Thoracic aorta (tissue), 2 donors: ENCODE results near the gene KLRF2. TPM values are rescaled to one million over a fixed set of nuclear protein-coding genes. Genes with fewer than 3 reads are reported as not detected.

Experiments
- ATAC-seq: fragments of 150-250 bp; one replicate; pipeline ENCODE4 v1.8.0; 2017; ENCODE audit warnings: low read depth; ENCODE audit not compliant: insufficient number of reproducible peaks, low FRiP score
- DNase-seq: peaks from one replicate; pipeline ENCODE4 v3.0.0-alpha.2; 2020; ENCODE audit warnings: low spot score
- H3K27ac ChIP-seq, 2 donors: fragments of 200-600 bp; sonication (generic); 1 replicate in 1 of 2; 2 replicates in 1 of 2; pipeline ENCODE4 v1.5.1; 2016; ENCODE audit warnings: mild to moderate bottlenecking in 2 of 2, moderate library complexity in 2 of 2
- H3K27me3 ChIP-seq: fragments of 200-600 bp; sonication (generic); replicated peaks from 2 replicates; pipeline ENCODE4 v1.6.0; 2016; ENCODE audit warnings: mild to moderate bottlenecking; ENCODE audit not compliant: insufficient read depth
- H3K36me3 ChIP-seq: fragments of 200-600 bp; sonication (generic); one replicate; pipeline ENCODE4 v1.5.1; 2016
- H3K4me1 ChIP-seq, 2 donors: fragments of 200-600 bp; sonication (generic); 1 replicate in 1 of 2; 2 replicates in 1 of 2; pipeline versions ENCODE4 v1.5.1 to v1.6.0; 2016; ENCODE audit warnings: low read depth in 2 of 2, mild to moderate bottlenecking in 1 of 2; ENCODE audit not compliant: control insufficient read depth in 1 of 2
- H3K4me3 ChIP-seq: fragments of 200-600 bp; sonication (generic); 2 replicates; pipeline ENCODE4 v1.5.1; 2016; ENCODE audit warnings: mild to moderate bottlenecking
- H3K9me3 ChIP-seq: fragments of 200-600 bp; sonication (generic); 2 replicates; pipeline ENCODE4 v1.5.1; 2016
- total RNA-seq, 2 donors: library from RNA; depleted of rRNA; stranded (reverse); fragments of >200 nt; gene quantifications; one replicate each; pipeline versions ENCODE4 v1.1.0 to v1.2.3, GENCODE V29; 2016
- TF ChIP-seq, protein P1 (sequence below): fragments of 200-600 bp; sonication (generic); IDR thresholded peaks from one replicate; pipeline ENCODE4 v1.5.1; 2019; ENCODE audit warnings: antibody characterized with exemption

KLRF2 gene
- total RNA-seq, 2 donors from 2014 or later = not detected

DNA sequence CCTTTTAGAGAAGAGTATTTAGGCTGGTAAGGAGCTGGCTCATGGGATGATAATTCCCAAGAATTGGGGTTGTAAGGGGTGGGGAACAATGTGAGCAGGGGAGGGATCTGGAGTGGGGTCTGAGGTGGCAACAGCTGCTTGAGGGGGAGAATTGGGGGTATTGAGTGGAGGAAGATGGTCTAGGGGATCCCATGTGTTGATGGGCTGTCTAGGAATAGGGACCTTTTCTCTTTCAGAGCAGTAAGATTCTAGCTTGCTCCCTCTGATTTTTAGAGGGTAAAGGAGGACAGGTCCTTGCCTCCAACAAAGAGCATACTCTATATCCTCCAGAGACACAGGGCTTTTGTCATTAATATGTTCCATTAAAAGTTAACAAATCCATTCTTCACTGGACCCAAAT lies 28.4 kb downstream of the KLRF2 start:
- H3K36me3 ChIP-seq = no peaks in the 10 kb centered on the region
- TF ChIP-seq, protein P1, sequence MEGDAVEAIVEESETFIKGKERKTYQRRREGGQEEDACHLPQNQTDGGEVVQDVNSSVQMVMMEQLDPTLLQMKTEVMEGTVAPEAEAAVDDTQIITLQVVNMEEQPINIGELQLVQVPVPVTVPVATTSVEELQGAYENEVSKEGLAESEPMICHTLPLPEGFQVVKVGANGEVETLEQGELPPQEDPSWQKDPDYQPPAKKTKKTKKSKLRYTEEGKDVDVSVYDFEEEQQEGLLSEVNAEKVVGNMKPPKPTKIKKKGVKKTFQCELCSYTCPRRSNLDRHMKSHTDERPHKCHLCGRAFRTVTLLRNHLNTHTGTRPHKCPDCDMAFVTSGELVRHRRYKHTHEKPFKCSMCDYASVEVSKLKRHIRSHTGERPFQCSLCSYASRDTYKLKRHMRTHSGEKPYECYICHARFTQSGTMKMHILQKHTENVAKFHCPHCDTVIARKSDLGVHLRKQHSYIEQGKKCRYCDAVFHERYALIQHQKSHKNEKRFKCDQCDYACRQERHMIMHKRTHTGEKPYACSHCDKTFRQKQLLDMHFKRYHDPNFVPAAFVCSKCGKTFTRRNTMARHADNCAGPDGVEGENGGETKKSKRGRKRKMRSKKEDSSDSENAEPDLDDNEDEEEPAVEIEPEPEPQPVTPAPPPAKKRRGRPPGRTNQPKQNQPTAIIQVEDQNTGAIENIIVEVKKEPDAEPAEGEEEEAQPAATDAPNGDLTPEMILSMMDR = no peak
- no peaks in the 10 kb centered on the region for H3K27me3 ChIP-seq
- no peaks in the 10 kb centered on the region for H3K4me1 ChIP-seq
- no peak overlapping the region for H3K4me3 ChIP-seq
- ATAC-seq (no peak), DNase-seq (no peak)
- peaks cover 14% of the 10 kb centered on the region for H3K9me3 ChIP-seq
- H3K27ac ChIP-seq = no peak overlapping the region

DNA sequence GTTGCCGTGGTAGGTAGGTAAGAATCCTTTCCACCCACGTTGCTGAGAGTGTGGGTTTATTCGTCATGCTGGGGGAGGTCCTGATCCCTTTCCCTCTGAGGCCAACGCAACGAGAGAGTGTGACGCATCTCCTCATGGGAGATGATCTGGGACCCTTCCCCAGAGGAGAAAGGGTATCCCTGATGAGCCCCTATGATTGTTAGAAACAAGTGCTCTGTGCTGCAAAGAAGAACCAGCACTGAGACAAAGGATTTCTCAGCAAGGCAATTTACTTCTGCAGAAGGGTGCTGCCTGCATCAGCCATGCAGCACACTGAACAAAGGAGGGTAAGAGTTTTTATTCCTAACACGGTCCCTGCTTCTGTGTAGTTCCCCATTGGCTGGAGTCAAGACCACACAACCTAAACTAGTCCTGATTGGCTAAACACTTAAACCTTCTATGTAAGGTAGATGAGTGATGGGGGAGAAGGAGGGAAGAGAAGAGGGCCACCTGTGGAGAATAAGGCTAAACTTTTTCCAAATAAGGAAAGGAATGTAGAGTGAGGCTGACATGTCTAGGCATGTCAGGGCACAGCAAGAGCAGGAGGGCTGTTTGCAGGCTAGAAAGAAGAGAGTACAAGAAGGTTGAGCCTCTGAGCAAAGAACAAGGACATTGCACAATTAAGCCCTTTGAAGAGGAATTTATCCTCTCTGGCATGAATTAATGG lies 29.6 kb downstream of the KLRF2 start:
- Histone ChIP-seq H3K27ac (no peak overlapping the region), H3K36me3 (no peaks in the 10 kb centered on the region), H3K9me3 (peaks cover 14% of the 10 kb centered on the region), H3K4me1 (no peaks in the 10 kb centered on the region), H3K4me3 (no peak overlapping the region), H3K27me3 (no peaks in the 10 kb centered on the region)
- ATAC-seq (no peak), DNase-seq (no peak)
- TF ChIP-seq, protein P1 = no peak

DNA sequence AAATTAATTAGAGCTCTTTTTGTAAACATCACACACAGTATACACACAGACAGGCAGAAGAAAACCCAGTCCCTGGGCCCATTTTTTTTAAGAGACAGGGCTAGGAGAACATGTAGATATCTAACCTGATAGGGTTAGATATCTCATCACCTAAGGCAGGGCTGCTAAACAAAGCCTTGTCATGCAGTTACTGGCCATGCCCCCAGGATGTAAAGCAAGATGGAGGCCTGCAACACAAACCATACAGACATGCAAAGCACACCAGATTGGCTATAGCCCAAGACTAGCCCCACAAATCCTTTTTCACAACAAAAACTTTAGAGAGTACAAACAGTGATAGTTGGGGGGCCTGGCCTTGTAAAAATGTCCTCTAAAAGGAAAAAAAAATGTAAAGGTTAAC lies 30.4 kb downstream of the KLRF2 start:
- no peak for ATAC-seq
- no peaks in the 10 kb centered on the region for H3K4me1 ChIP-seq

DNA sequence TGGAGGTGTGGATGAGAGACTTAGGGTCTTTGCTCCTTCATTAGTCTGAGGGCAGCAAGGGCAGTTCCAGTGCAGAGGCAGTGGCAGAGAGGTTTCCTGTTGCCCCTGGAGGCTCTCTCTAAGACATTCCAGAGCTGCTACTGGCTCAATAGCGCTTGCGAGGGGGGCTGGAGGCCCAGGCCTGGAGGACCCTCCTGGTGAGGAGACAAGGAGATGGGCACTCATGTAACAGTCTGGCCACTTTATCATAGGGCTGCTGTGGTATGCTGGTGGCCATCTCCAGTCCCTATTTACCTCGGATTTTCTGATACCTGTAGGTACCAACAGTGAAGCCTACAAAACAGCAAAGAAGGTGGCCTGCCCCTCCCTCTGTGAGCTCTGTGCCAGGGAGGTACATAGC lies 38.2 kb downstream of the KLRF2 start:
- Histone ChIP-seq H3K36me3 (no peaks in the 10 kb centered on the region), H3K27ac (no peak overlapping the region), H3K4me3 (no peak overlapping the region), H3K9me3 (no peaks in the 10 kb centered on the region), H3K27me3 (no peaks in the 10 kb centered on the region), H3K4me1 (no peaks in the 10 kb centered on the region)
- DNase-seq (no peak), ATAC-seq (no peak)
- TF ChIP-seq, protein P1 = no peak

More for the DNA sequence above, 30.4 kb downstream of the KLRF2 start:
- Histone ChIP-seq H3K27me3 (no peaks in the 10 kb centered on the region), H3K9me3 (peaks cover 14% of the 10 kb centered on the region), H3K27ac (no peak overlapping the region), H3K4me3 (no peak overlapping the region), H3K36me3 (no peaks in the 10 kb centered on the region)
- TF ChIP-seq, protein P1 = no peak
- DNase-seq = no peak

DNA sequence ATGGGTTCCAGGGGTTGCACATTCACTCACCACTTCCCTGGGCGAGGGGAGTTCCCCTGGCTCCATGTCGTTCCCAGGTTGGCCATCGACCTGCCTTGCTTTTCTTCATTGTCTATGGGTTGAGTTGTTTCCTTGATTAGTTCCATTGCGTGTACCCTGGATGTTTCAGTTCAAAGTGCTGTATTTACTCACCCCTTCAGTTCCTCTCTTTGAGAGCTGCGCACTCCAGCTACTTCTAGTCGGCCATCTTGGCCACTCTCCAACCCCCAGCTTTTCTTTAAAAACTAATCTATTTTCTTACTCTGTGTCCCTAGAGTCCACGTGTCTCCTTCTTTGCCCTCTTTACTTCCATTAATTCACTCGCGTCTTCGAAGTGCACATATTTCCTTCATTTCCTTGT lies 39.2 kb downstream of the KLRF2 start:
- no peaks in the 10 kb centered on the region for H3K4me1 ChIP-seq
- no peaks in the 10 kb centered on the region for H3K9me3 ChIP-seq
- no peak overlapping the region for H3K4me3 ChIP-seq
- DNase-seq = no peak
- ATAC-seq = no peak
- TF ChIP-seq, protein P1 = no peak
- H3K36me3 ChIP-seq = no peaks in the 10 kb centered on the region
- H3K27ac ChIP-seq = no peak overlapping the region
- no peaks in the 10 kb centered on the region for H3K27me3 ChIP-seq
